GM21737 (cell line): Measurements from ENCODE around the gene TMA16.
"Not testable (repeated sequence)": the region's sequence is repeated elsewhere in the genome, so short reads cannot be mapped to it uniquely, and the experiment has no call there.

Experiments
- ATAC-seq: cut with Tn5 transposase; IDR thresholded peaks from one replicate; pipeline ENCODE4 v1.9.1; 2021; ENCODE audit warnings: mild to moderate bottlenecking, moderate library complexity; ENCODE audit not compliant: unreplicated experiment

TMA16 gene

GRCh38 chr4:163494360-163495241 is at the start of gene TMA16:
Gene TMA16, plus strand, starts transcription at chr4:163494690. Its CDS starts 112 bp downstream, at chr4:163494802.
- ATAC-seq = peak; percentile 83

- not testable (repeated sequence) for ATAC-seq
Observed at GRCh38 chr4:163447023-163447422, 47.5 kb upstream of the TMA16 start.

GRCh38 chr4:163447481-163447880 is 47.0 kb upstream of the TMA16 start:
- no peak for ATAC-seq

GRCh38 chr4:163448540-163449203 is 45.8 kb upstream of the TMA16 start:
- no peak for ATAC-seq

- ATAC-seq = no peak
Observed at GRCh38 chr4:163462556-163462955, 31.9 kb upstream of the TMA16 start.

- no peak for ATAC-seq
Observed at GRCh38 chr4:163467082-163467770, 27.3 kb upstream of the TMA16 start.

GRCh38 chr4:163470391-163470790 is 24.1 kb upstream of the TMA16 start:
- no peak for ATAC-seq

- ATAC-seq = no peak
Observed at GRCh38 chr4:163473130-163473529, 21.4 kb upstream of the TMA16 start.

- ATAC-seq = no peak
Observed at GRCh38 chr4:163473576-163473975, 20.9 kb upstream of the TMA16 start, which contains the start of gene TKTL2. Gene TKTL2, minus strand, starts transcription at chr4:163473754. Its CDS starts 20 bp downstream, at chr4:163473734.

GRCh38 chr4:163474027-163474426 is 20.5 kb upstream of the TMA16 start:
- ATAC-seq = no peak

GRCh38 chr4:163476761-163477438 is 17.6 kb upstream of the TMA16 start:
- no peak for ATAC-seq

- peak; percentile 61 for ATAC-seq
Observed at GRCh38 chr4:163482190-163482589, 12.3 kb upstream of the TMA16 start.

GRCh38 chr4:163484906-163485305 is 9.6 kb upstream of the TMA16 start:
- no peak for ATAC-seq

- ATAC-seq = no peak
Observed at GRCh38 chr4:163485589-163485988, 8.9 kb upstream of the TMA16 start.

- no peak for ATAC-seq
Observed at GRCh38 chr4:163486321-163486720, 8.2 kb upstream of the TMA16 start.

- ATAC-seq = no peak
Observed at GRCh38 chr4:163489929-163490328, 4.6 kb upstream of the TMA16 start.

- no peak for ATAC-seq
Observed at GRCh38 chr4:163492951-163493504, 1.5 kb upstream of the TMA16 start.

- ATAC-seq = peak; percentile 23
Observed at GRCh38 chr4:163493643-163494359, 689 bp upstream of the TMA16 start.

GRCh38 chr4:163495900-163496299 is 1.4 kb downstream of the TMA16 start:
- peak; percentile 32 for ATAC-seq

- ATAC-seq = no peak
Observed at GRCh38 chr4:163500586-163500985, 6.1 kb downstream of the TMA16 start.
